ENCODE data around the gene FIG4.
"Not testable (repeated sequence)": the region's sequence is repeated elsewhere in the genome, so short reads cannot be mapped to it uniquely, and the experiment has no call there.

The FIG4 gene

DNA sequence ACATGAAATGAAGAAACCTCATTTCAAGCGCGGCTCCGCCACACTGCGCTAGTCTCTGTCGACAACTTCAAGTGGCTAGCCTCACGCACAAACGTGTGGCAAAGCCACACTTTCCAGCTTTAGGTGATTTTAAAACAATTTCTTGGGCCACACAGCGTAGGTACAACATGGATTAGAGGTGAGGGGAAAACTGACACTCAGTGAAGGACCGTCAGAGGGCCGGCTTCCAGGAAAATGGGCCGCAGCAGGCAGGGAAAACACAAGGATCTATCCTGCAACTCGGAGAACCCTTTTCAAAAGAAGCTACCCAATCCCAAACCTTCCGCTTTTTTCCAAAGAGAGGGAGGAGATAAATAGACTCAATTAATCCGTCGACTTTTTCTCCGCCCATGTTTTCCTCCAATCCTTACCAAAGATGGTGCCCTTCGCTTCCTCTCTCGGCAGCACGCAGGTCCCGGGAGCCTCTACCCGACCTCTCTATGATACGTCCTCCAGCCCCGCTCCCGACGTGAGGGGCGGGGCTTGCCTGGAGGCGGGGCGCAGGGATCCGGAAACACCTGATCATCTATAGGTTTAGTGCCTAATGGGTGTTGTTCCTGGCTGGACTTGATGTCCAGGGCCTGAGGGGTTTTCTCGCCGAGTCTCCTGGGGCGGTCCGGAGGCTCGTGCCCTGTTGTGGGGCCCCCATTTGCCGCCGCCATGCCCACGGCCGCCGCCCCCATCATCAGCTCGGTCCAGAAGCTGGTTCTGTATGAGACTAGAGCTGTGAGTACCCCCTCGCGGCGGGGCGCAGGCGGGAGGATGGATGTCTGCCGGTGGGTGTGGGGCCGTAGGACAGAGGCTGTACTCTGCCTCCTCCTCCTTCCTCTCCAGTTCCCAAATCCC lies at the start of gene FIG4, which contains the start of gene AK9:
TSS of gene FIG4 (plus strand) at position 560 of the 885 bp plus-strand sequence. CDS start at position 700, 140 bp downstream.
TSS of gene AK9 (minus strand) at position 466 of the 885 bp plus-strand sequence. CDS start 15,457 bp downstream, outside the sequence.
- DNase-seq, result peak; percentile 55

DNA sequence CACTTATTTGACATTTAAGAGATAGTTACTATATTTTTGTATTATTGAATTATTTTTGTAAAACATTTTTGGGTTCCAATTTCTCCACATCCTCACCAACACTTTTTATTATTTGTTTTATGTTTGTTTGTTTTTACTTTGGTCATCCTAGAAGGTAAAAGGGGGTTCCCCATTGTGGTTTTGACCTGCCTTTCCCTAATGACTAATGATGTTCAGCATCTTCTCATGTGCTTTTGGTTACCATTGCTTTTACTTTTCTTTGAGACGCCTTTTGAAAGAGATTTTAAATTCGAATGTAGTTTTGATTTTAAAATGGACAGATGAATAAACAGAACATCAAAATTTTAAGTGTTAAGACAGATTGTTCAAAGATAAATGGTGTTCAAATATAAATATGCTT lies 47.0 kb upstream of the FIG4 start:
- no peak for DNase-seq

DNA sequence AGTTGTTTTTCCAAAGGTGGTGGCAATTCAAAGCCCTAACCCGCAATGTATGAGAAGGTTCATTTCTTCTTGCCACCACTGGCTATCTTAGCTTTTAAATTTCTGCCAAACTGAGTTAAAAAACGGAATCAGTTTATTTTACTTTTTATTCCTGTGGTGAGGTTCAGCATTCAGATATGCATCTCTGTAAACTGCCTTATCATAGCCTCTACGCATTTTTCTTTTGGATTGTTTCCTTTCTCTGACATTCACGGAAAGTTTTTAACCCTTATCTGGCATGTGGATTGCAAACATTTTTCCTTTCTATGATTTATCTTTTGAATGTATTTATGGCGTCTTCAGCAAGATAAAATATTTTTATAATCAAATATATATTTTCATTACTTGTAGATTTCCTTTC lies 37.8 kb upstream of the FIG4 start:
- no peak for DNase-seq

DNA sequence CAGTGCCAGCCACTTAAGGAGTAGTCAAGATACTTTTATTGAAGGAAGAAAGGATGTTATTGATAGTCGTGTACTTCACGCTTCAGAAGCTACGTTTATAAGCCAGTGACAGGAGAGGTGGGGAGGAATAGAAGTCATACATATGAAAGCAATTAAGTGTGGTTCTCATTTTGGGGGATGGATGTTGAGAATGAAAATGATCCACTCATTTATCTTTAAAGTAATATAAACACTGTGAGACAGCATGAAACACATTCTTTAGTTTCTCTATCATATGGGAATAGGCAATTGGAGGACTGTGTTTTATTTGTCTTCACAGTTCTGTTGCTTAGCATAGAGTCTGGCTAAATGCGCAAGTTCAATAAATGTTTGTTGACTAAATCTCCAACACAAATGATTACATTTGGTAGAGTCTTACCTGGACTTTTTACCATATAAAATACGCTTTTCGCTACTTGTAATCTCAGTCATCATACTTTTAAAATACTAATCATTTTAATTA lies 35.3 kb upstream of the FIG4 start:
- DNase-seq, result no peak

DNA sequence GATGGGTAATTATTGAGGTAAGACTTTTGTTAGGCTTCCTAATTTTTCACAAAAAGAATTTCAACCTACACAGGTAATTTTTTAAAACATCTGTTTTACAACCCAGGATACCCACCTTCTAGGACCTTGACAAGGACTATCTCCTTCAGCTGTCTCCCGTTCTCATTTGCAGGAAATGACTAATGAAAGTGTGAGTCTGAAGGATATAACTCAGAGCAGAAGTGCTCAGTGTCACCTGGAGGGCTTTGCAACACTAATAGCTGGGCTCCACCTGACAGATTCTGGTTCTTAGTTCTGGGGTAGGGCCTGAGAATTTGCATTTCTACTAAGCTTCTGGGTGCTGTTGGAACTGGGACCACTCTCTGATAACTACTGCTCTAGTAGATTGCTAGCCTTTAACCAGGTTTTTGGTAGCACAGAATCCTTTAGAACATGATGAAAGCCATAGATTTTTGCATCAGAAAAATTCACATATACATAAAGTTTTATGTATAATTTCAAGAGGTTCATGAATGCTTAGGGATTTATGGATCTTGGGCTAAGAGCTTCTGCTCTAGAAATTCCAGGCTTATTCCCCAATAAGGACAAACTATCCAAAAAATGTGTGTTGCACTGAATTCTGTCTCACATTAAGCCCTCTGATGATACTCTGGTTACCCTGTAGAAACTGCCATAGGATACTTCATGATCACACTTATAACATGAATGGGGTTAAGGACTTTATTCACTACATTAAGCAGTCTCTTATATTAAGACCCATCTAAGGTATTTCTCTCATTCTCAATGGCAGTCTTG lies 30.4 kb upstream of the FIG4 start:
- no peak for DNase-seq

DNA sequence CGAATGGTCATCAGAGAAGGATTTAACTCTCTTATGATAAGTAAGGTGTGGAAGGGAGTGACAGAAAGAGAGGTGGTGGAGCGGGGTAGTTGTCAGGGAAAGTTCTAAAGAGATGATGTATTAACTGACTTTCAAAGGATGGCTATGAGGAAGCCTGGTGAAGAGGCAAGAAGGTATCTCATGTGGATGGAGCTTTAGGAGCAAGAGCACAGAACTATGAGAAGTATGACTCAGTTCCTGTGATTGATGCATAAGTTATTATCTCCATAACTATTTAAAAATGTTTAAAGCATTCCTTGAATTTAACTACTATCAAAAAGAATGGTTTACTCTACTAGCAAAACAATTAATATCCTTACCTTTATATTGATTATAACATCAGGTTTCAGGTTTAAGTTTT lies 28.9 kb upstream of the FIG4 start:
- no peak for DNase-seq

DNA sequence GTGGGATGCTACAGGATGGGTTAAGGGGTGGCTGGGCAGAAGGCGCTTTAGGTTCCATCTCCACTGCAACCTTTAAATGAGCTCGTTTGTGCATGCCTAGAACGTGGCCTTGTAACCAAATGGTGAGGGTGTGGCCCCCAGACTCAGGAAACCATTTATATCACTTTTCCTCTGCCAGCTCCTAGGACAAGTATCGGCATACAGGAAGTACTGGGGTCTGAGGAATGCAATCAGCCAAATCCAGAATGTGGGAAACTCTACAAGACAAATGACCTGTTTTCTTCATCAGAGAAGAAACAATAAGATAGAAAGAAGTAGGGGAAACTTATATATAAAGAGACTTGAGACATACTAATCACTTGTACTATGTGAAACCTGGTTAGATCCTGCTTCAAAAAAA lies 21.3 kb upstream of the FIG4 start:
- DNase-seq, result no peak

DNA sequence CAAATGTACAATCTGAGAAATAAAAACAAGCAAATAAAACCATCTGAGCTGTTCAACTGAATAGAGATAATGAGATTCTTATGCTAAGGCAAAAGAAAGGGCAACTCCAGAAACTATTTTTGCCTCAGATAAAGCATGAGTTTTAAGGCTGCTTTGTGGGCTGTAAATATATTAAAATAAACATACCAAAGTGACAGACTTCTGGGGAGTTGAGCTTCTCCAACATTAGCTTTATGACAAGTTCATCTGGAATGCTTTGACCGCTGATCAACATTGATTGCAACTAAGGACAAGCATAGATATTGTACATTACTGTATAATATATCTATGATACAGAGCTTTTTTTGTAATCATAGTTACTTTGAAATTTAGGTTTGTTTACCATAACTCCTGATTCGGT lies 19.4 kb upstream of the FIG4 start:
- no peak for DNase-seq

DNA sequence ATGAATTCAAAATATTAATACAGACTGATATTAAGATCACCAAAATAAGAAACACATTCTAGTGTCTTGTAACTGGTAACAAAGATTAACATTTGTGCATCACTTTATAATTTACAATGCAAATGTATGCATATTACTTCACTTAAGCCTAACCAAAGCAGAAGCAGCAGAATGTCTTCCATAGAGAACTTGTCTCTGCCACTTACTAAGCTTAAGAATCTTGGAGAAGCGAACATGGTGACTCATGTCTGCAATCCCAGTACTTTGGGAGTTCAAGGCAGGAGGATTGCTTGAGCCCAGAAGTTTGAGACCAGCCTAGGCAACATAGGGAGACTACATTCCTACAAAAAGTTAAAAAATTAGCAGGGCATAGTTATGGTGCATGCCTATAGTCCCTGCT lies 18.9 kb upstream of the FIG4 start:
- no peak for DNase-seq

DNA sequence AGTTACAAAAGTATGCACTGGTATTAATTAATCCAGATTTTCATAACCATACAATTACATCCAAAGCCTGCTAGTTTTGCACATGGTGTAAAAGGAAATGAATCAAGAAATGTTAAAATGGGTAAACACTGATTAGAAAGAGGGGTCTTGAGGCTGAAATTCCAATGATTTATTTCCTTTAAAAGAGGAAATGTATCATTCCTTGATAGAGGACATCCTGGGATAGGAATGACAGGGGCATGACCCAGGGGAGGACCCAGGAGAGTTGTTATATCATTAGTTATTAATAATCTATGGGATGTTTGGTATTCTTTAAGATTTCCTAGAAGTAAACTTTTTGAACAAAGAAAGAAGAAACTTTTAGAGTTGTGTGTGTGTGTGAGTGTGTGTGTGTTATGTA lies 18.3 kb upstream of the FIG4 start:
- no peak for DNase-seq

DNA sequence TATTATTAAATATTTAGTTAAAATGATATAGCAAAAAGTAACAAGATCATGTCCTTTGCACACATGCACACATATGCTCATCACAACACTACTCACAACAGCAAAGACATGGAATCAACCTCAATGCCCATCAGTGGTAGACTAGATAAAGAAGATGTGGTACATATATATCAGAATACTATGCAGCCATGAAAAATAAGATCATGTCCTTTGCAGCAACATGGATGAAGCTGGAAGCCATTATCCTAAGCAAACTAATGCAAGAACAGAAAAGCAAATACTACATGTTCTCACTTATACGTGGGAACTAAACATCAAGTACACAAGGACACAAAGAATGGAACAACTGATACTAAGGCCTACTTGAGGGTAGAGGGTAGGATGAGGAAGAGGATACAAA lies 14.4 kb upstream of the FIG4 start:
- DNase-seq, result no peak

DNA sequence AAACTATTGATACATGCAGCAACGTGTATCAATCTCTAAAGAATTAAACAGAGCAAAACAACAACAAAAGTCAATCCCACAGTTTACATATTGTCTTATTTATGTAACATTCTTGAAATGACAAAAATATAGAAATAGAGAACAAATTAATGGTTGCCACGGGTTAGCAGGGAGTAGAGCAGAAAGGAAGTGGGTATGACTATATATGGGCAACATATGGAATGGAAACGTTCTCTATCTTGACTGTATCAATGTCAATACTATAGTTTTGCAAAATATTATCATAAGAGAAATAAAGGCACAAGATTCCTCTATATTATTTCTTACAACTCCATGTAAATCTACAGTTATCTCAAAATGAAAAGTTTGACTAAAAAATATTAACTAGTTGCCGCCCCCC lies 12.9 kb upstream of the FIG4 start:
- DNase-seq, result no peak

DNA sequence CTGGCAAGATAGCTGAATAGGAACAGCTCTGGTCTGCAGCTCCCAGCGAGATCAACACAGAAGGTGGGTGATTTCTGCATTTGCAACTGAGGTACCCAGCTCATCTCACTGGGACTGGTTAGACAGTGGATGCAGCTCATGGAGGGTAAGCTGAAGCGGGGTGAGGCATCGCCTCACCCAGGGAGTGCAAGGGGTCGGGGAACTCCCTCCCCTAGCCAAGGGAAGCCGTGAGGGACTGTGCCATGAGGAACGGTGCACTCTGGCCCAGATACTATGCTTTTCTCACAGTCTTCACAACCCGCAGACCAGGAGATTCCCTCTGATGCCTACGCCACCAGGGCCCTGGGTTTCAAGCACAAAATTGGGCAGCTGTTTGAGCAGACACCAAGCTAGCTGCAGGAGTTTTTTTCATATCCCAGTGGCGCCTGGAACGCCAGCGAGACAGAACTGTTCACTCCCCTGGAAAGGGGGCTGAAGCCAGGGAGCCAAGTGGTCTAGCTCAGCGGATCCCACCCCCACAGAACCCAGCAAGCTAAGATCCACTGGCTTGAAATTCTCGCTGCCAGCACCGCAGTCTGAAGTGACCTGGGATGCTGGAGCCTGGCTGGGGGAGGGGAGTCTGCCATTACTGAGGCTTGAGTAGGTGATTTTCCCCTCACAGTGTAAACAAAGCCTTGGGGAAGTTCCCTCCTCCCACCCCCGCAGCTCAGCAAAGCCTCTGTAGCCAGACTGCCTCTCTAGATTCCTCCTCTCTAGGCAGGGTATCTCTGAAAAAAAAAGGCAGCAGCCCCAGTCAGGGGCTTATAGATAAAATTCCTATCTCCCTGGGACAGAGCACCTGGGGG lies 12.2 kb upstream of the FIG4 start:
- DNase-seq, result not testable (repeated sequence)

DNA sequence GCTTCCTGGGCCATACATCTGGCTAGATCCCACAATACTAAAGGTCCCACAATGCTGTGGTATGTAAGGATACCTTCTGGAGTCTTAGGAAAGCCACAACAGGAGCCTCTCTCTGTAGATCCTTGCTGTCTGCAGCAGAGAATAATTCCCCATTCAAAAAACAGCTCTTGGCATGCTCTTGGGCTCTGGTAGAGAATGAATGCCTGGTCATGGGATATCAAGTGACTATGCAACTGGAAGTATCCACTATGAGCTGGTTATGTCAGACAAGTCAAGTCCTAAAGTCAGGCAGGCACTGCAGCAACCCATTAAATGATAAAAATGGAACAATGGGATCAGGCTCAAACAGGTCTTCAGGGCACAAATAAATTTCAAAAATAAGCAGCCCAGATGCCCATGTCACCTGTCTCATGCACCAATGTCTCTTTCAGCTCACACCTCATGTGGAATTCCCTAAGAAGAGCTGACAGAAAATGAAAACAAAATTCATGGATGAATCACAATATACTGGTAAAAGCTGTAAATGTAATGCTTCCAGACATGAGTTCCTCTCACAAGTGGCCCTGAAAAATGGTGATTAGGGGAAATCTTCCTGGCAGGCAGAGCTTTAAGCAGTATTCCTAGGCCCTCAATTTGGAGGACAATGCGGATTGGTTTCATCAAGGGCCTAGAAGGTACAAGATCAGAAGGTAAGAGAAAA lies 4.4 kb upstream of the FIG4 start:
- DNase-seq, result no peak

DNA sequence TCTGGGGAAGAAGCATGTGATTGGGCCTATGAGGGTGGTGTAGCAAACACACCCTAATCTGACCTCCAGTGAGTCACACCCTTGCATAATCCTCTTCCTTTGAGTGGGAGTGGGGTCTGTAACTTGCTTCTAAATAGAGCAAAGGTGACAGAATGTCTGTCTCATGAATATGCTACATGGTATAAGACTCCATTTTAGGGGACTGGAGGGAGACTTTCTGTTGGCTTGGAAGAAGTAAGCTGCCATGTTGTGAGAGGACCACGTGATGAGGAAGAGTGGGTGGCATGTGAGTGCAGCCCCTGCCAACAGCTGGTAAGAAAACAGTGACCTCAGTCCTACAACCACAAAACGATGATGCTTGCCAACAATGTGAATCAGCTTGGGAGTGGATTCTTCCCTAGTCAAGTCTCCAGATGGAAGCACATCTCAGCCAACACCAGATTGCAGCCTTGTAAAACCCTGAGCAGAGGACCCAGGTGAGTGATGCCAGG lies 3.8 kb upstream of the FIG4 start:
- DNase-seq, result peak; percentile 3

DNA sequence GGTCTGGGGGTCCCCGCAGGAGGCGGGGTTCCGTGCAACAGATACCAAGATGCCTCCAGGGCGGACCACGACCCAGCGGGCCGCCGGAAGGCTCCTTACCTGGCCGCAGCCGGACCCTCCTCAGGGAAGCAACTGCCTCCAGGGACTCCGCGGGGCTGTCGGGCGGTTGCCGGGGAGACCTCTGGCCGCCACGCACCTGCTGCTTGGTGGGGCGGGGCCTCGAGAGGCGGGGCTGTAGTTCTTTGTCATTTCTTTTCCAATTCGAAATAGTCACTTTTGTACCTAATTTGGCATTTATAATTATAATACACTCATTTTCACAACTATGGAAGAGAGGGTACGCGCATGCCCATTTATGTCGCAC lies 741 bp upstream of the FIG4 start:
- no peak for DNase-seq

DNA sequence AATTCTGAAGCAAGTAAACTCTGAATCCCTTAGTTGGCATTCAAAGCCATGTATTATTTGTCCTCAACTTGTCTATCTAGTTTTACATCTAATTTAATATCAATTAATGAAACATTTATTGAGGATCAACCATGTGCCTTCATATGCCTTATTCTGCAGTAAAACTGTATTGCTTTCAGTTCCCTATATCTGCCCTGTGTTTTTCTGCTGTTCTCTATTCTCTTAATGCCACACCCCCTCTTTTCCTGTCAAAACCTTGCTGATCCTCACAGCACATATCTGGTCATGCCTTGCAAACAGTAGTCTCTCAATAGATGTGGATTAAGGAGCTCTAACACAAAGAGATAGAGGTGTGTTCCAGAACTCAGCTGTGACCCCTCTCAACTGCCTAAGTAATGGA lies 2.0 kb downstream of the FIG4 start:
- no peak for DNase-seq

DNA sequence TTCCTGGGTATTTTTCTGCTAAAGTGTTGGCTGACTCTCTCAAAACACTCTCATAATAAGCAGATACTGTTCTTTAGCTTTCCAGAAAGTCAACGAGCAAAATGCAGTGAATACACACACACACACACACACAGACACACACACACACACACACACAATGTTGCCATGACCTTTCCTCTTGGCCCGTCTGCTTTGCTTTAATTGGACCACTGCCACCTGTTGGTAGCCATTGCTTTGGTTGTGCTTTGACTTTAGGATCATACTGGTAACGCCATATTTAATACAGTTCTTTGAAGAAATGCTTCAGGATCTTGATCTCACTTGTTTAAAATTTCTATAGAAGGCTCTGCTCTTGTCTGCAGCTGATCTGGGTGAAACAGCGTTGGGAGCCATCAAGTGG lies 4.4 kb downstream of the FIG4 start:
- no peak for DNase-seq

DNA sequence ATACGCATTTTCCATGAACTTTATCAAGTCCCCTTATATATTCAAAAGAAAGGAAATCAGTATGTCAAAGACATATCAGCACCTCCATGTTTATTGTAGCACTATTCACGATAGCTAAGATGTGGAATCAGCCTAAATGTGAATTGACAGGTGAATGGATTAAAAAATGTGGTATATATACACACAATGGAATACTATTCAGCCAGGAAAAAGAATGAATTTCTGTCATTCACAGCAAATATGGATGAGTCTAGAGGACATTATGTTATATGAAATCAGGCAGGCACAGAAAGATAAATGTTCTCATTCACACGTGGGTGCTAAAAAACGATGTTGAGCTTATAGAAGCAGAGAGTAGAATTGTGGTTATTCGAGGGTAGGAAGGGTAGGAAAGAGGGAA lies 5.3 kb downstream of the FIG4 start:
- DNase-seq, result no peak

DNA sequence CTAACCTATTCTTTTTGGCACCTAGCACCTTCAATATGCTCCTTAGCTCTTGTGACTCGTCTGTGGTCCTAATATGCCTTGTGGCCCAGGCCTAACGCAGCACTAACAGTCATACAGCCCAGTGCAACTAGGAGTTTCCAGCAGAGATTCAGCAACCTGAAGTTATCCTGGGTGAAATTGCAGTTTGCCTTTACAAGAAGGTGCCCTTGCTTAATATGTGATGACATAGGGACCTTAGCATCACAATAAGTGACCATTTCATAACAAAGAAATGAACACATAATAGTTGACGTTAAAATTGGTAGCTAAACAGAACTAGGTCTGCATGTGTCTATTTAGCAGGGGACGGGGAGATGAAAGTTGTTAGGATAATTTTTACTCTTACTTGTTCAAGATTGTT lies 10.1 kb downstream of the FIG4 start:
- DNase-seq, result no peak

DNA sequence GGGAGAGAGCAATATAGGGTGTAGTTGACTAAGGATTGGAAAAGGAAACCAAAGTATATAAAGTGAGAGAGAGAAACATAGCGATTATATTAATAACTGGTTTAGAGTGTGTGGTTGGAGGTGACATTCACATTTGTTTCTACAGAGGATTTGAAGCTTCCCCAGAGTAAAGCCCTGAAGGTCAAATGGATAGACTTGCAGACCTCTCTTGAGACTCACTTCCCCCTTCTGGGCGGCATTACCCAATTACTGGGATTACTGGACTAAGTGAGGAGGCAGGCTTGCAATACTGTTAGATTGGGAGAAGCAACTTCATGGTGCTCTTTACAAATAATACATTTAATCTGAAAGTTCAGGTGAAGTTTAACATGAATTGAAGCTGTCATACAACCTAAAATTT lies 10.7 kb downstream of the FIG4 start:
- no peak for DNase-seq

DNA sequence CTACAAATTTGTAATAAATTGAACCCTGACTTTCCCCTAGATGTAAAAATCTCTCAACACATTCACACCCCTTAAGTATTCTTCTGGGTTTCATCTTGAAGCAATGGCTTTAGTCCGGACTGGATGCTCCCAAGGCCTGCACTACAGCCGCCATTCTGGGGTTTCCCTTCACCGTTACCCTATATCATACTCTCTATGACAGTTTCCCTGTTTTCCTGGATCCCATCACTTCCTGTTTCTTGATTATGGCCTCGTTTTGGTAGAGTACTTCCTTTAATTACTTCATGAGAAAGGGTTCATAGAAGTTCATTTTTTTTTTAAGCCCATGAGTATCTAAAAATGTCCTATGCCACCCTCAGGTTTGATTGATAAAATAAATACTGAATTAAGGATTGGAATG lies 11.7 kb downstream of the FIG4 start:
- no peak for DNase-seq
